HG03045 (cell line): ENCODE data around the gene KHNYN.

Experiments
- ATAC-seq: cut with Tn5 transposase; IDR thresholded peaks from one replicate; pipeline ENCODE4 v1.9.1; 2021; ENCODE audit warnings: mild to moderate bottlenecking, moderate library complexity; ENCODE audit not compliant: unreplicated experiment

The KHNYN gene

DNA sequence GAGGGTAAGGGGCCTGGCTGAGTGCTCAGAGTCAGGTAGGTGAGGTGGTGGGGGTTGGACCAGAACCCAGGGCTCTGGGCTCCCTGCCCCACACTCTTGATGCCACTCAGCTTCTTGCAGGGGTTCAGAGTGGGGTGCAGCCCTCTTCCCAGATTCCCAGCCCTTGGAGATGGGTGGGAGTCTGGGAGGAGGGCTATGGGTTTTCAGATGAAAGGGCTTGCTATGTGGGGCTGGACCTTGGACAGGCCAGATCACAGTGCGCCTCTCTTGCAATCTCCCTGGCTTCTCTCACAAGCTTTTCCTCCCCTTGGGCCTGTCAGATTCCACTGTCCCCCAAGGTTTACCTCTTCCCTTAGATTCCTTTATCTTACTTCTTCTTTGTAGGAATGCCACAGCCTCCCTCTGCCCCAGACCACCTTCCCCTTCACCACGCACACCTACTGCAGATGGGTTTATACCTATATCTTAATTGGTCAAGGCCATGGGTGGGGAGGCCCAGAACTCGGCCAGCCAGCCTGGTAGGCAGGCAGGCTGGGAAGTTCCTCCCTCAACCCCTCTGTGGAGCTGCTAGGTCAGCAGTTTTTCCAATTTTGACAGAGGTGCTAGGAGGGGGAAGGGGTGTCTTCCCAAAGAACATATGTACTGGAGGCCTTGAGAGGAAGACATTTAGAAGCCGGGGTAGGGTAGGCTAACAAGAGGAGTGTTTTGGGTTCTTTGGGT lies 29.6 kb upstream of the KHNYN start:
- ATAC-seq = no peak

DNA sequence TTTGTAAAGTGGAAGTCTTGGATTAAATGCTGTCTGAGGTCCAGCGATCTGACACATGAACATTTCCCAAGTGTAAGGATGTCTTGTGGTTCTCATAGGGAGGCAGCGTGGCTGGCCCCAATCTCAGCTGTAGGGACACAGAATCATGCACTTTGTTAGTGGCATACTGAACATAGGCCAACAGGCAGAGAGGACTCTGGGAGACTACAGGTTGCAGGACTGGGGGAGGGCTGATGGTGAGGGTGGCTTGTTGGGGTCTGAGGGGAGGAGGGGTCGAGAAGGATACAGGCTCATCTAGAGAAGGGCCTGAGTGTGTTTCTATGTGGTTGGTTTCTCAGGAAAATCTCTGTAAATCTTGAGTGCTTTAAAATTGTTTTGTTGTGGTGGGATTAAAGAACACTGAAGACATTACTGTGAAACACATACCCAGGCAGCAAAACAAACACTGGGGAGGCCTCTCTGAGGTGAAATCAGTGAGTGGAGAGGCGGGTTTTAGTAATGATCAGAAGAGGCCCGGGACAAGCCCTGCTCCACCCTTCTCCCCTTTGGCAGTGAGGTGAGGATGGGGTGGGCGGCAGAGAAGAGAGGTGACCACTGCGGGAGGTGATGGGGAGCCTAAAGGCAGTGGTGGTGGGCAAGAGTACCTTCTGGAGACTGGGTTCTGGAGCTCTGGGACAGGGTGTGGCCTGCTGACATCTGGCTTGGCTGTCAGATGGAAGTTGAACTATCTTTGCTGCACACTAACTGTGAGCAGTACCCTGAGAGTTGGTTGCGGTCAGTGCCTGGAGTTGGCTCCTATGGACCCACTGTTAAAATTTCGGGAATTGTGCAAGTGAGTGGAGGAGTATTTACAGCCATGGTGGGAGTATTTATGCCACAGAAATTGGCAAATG lies 27.7 kb upstream of the KHNYN start:
- ATAC-seq = no peak

DNA sequence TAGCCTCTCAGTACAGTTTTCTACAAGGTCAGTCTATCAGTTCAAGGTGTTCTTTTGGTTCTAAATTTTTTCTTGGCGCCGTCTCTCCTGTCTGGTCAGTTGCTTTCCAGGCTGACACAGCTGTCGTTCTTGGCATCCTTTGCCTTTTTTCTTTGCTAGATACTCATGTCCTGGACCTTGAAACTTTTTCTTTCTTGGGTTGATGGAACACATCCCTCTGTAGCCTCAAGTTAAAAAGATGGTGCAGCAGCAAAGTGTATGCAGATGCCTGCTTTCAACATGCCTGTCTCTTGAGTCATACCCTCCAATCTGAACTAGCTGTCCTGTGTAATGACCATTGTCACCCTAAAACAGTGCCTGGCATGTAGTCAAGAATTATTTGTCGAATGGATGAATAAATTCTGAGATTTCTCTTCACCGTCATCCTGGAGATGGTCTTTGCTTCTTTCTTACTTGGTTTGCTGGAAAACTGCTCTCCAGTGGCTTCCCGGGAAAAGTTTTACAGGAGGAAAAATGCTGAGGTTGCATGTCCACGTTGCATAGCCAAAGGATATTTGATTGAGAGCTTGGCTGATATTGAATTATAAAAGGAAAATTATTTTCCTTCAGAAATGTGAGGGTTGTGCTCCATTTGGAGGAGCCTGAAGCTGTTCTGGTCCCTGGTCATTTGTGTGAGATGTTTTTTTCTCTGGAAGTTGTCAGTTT lies 26.3 kb upstream of the KHNYN start:
- ATAC-seq = no peak

DNA sequence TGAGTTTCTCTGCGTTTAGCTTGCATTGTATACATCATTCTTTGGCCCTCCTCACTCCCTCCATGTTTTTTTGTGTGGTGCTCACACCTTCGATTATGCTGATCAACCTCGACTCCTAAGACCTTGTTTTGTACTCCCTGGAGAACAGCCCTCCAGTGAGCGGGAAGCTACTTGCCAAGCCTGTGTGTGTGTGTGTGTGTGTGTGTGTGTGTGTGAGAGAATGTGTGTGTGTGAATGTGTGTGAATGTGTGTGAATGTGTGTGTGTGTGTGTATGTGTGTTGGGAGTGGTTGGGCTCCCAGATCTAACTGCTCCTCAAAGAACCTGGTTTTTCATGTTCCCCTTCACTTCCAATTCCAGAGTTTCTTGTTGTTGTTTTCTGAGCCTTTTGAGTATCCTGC lies 24.9 kb upstream of the KHNYN start:
- no peak for ATAC-seq

DNA sequence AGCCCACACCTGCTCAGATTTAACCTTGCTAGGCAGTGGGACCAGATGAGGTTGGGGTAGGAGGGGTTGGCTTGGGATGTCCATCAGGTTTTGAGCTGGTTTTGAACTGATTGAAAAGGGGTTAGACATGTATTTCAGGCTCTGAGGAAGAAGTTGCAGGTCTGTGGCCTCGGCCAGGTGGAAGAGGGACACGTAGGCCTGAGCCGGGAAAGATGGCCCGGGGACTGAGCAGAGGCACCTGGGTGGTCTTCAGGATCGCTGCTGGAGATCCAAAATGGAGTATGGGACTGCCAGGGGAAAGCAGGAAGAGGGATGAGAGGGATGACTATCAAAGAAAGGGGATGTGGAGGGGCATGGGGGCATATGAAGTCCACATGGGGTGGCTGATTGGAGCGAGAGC lies 23.3 kb upstream of the KHNYN start:
- no peak for ATAC-seq

DNA sequence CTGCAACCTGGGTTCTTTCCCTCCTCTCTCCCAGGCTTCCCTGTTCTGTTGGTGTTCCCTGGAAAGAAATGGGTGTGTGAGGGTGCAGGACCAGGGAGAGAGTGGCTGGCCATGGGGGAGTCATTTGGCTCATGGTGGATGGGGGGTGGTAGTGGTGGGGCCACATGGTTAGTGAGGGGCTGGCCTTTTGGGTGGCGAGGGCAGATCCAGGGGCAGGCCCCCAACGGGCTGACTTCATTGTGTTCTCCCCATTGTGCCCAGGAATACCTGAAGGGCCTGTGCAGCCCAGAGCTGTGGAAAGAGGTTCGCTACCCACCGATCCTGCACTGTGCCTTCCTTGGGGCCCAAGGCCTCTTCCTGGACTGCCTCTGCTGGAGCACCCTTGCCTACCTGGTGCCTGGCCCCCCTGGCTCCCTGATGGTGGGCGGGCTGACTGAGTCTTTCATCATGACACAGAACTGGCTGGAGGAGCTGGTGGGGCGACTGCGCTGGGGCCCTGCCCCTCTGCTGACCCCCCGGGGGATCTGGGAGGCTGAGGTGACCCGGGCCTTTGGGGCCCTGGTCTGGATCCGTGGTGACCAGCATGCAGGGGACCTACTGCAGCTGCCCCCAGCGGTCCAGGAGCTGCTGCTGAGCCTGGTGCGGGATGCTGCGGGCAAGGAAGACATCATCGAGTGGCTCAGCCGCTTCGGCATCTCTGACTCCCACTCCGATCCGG lies 22.0 kb upstream of the KHNYN start:
- ATAC-seq = no peak

DNA sequence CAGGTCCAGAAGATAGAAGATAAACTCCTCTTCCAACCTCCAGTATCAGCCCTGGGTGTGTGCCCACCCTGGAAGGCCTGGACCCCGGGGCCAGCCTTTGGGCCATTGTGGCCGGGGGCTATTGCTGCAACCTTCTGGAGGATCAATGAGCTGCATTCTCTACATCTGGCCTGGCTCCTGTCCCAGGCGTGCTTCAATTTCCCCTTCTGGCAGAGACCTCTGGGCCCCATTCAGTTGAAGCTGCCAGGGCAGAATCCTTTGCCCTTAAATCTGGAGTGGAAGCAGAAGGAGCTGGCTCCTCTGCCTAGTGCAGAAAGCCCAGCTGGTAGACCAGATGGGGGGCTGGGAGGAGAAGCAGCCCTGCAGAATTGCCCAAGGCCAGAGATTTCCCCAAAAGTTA lies 21.0 kb upstream of the KHNYN start:
- ATAC-seq = no peak

DNA sequence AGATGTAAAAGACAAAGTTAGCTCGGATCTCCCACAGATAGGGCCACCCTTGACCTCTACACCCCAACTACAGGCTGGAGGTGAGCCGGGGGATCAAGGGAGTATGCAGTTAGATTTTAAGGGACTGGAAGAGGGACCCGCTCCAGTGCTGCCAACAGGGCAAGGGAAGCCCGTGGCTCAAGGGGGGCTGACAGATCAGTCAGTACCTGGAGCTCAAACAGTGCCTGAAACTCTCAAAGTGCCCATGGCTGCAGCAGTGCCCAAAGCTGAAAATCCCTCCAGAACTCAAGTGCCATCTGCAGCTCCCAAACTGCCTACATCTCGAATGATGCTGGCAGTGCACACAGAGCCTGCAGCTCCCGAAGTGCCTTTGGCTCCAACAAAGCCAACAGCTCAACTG lies 20.6 kb upstream of the KHNYN start:
- no peak for ATAC-seq

DNA sequence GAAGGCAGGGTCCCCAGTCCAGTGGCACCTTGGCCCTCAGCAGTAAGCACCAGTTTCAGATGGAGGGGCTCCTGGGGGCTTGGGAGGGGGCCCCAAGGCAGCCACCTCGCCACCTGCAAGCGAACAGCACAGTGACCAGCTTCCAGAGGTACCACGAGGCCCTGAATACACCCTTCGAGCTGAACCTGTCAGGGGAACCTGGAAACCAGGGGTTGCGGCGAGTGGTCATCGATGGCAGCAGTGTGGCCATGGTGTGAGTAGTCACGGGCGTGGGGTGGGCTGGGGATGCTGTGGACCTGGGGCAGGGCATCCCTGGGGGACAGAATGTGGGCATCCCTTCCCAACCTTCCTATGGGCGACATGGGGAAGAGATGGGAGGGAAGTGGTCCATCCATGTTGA lies 19.8 kb upstream of the KHNYN start:
- ATAC-seq = no peak

DNA sequence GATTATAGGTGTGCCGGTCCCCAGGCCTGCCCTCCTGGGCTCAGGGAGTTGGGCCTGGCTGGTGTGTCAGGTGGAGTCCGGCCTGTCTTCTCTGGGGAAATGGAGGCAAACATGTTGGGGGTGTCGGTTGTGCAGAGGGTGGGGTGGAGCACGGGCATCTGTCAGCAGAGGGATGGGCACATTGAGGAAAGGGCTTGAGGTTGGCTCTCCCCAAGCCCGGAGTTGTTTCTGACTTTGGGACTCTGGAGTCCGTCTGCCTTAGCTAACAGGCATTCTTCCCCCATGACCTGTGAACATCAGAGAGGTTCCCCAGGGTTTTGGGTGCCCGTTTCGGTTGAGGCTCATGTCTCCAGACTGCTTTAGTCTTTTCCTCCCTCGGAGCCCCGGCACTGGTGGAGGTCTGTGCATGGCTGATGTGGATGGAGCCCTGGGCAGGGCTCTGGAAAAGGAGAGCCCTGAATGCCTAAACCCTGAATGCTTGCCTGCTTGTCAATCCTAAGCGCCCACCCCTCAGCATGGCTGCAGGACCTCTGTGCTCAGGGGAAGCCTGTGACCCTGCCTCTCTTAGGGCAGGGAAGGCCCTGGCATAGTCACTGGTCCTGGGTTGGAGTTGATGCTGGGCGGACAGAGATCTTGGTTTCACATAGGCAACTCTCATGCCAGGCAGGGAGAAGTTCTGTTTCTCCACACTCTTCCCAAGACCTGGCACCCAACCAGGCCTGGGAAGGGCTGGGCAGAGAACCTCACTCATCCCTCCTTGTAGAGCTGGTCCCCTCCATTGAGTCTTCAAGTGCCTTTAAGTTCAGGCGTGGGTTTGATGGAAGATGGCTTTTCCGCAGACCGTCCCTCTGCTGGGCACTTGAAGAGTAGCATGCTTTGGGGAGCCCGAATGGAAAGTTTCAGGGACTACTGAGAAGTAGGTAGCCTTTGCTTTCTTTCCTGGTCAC lies 18.0 kb upstream of the KHNYN start:
- no peak for ATAC-seq

DNA sequence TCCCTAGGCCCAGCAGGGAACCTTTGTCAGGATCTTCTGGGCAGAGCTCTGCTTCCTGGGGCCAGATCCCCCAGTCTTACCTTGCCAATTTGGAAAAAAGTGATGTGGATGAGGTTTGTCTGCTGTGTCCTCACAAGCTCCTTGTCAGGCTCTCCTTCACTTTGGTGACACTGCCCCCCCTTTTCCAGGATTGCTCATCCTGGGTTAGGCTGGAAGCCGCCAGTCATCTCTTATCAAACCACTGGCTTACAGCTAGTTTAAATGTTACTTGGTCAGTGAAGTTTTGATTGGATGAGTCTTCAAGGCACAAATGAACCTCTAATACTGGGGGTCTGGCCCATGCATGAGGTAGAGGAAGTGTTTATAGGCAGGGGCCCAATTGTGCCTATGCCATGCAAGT lies 15.7 kb upstream of the KHNYN start:
- no peak for ATAC-seq

DNA sequence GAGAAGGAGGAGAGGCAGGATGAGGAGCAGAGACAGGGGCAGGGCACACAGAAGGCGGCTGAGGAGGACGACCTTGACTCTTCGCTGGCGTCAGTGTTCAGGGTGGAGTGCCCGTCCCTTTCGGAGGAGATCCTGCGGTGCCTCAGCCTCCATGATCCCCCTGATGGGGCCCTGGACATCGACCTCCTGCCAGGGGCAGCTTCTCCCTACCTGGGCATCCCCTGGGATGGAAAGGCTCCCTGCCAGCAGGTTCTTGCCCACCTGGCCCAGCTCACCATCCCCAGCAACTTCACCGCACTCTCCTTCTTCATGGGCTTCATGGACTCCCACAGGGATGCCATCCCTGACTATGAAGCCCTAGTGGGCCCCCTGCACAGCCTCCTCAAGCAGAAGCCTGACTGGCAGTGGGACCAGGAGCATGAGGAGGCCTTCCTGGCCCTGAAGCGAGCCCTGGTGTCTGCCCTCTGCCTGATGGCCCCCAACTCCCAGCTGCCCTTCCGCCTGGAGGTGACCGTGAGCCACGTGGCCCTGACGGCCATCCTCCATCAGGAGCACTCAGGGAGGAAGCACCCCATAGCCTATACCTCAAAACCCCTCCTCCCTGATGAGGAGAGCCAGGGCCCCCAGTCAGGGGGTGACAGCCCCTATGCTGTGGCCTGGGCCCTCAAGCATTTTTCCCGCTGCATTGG lies 14.9 kb upstream of the KHNYN start:
- ATAC-seq = no peak

DNA sequence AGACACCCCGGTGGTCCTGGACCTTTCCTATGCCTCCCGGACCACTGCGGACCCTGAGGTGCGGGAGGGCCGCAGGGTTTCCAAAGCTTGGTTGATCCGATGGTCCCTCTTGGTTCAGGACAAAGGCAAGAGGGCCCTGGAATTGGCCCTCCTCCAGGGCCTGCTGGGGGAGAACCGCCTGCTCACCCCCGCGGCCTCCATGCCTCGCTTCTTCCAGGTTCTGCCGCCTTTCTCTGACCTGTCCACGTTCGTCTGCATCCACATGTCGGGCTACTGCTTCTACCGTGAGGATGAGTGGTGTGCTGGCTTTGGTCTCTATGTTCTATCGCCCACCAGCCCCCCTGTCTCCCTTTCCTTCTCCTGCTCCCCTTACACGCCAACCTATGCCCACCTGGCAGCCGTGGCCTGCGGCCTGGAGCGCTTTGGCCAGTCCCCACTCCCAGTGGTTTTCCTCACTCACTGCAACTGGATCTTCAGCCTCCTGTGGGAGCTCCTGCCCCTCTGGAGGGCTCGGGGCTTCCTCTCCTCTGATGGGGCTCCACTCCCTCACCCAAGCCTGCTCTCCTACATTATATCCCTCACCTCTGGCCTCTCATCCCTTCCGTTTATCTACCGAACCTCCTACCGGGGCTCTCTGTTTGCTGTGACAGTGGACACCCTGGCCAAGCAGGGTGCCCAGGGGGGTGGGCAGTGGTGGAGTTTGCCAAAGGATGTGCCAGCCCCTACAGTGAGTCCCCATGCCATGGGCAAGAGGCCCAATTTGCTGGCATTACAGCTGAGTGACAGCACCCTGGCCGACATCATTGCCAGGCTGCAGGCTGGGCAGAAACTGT lies 14.1 kb upstream of the KHNYN start:
- ATAC-seq = no peak

DNA sequence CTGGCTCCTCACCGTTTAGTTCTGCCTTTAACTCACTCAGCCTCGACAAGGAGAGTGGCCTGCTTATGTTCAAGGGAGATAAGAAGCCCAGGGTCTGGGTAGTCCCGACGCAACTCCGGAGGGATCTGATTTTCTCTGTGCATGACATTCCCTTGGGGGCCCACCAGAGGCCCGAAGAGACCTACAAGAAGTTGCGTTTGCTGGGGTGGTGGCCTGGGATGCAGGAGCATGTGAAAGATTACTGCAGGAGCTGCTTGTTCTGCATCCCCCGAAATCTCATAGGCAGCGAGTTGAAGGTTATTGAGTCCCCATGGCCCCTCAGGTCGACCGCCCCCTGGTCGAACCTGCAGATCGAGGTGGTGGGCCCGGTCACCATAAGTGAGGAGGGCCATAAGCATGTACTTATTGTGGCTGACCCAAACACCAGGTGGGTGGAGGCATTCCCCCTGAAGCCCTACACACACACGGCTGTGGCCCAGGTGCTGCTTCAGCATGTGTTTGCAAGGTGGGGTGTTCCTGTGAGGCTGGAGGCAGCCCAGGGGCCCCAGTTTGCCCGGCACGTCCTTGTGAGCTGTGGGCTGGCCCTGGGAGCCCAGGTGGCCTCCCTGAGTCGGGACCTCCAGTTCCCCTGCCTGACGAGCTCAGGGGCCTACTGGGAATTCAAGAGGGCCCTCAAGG lies 13.4 kb upstream of the KHNYN start:
- no peak for ATAC-seq

DNA sequence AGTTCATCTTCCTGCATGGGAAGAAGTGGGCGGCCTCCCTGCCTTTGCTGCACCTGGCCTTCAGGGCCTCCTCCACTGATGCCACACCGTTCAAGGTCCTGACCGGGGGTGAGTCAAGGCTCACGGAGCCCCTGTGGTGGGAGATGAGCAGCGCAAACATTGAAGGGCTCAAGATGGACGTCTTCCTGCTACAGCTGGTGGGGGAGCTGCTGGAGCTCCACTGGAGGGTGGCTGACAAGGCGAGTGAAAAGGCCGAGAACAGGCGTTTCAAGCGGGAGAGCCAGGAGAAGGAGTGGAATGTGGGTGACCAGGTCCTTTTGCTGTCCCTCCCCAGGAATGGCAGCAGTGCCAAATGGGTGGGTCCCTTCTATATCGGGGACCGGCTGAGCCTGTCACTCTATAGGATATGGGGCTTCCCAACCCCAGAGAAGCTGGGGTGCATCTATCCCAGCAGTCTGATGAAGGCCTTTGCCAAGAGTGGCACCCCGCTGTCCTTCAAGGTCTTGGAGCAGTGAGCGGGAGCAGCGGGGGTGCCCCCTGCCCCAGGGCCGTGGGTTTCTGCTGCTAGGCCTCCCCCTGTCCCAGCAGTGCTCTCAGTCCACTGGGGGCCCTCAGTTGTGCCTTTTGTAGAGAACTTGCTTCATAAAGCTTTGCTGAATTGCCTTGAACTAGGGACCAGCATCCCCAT lies 12.7 kb upstream of the KHNYN start:
- ATAC-seq = no peak

DNA sequence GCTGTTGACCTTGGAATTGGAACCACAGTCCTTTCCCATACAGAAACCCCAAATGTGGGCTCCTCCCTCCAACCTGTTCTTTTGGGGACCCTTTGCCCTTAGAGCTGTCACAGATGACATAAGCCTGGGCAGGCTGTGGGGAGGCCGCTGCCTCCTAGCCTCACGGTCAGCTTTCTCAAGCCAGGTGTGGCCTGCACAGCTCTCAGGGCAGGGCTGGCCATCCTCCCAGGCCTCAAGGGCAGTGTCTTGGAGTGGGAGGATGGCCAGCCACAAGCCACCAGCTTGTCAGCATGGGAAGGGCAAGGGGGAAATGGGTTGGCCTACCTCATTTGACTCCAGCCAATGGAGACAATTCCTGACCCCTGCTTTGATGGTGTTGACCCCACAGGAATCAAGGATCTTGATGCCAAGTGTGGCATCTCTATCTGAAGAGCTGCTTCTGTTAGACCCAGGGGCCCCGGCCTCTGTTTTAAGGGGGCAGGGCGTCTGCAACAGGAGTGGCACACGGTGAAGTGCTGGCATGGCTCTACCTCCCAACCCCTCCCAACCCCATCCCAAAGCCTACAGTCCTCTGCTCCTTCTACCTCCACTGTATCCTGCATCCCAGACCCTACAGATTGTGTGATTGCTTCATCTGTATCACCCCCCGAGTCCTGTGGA lies 11.8 kb upstream of the KHNYN start:
- no peak for ATAC-seq

DNA sequence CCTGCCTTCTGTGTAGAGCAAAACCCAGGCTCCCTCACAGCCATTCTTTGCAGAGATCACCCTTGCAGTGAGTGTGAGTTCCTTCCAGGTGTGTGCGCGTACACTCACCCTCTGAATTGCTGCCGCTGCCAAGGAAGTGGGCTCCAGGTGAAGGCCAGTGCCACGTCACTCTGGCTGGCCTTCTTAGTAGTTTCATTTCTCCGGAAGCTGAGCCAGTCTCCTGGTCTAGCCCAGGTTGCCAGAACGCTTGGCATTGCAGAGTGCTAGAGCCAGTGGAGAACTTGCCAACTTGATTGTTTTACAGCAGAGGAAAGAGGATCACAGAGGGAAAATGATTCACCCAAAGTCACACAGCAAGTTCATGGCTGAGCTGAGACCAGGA lies 11.3 kb upstream of the KHNYN start:
- ATAC-seq = no peak
